ENCODE results near the gene TEX30. TPM values are rescaled to one million over a fixed set of nuclear protein-coding genes. Genes with fewer than 3 reads are reported as not detected.
"Not testable (repeated sequence)": the region's sequence is repeated elsewhere in the genome, so short reads cannot be mapped to it uniquely, and the experiment has no call there.

The TEX30 gene
- 19.6 and 30.8 TPM in 2 replicates for total RNA-seq

DNA sequence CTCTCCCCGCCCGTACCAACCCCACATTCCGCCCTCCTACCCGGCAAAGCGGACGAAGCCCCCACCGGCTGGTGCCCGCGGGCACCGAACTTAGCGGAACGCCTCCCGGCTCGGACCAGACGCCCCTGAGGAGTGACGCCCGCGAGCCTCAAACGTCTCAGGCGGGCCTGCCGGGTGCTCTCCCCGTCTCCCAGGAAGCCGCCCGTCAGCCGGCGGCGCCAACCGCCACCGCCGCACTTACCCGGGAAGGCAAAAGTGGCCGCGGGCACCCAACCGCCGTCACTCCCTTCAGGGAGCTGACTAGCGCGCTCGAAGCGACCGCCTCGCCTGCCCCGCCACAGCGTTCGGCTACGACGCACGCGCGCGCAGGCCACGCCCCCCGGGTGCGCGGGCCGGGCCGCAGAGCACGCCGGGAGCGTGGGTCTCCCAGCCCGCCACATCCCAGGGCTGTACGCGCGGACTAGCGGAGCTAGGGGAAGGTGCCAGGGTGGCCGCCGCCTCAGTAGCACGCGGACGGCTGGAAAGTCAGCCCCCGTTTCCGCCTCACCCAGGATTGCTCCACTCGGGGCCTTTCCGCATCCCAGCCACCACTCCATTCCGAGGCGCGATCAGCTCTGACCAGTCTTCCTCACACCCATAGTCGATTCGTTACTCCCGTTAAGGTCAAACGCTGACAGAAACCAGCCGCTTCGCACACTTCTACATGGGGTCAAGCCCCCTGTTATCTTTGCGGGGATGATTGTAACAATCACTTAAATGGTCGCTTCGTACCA, at the start of gene TEX30:
Gene TEX30, minus strand, starts transcription at position 346 of the 773 bp plus-strand sequence. CDS start 3,760 bp downstream, outside the sequence.
- DNase-seq (ENCODE audit: low read depth in 2 of 2) = peak; percentile 89 to 92

DNA sequence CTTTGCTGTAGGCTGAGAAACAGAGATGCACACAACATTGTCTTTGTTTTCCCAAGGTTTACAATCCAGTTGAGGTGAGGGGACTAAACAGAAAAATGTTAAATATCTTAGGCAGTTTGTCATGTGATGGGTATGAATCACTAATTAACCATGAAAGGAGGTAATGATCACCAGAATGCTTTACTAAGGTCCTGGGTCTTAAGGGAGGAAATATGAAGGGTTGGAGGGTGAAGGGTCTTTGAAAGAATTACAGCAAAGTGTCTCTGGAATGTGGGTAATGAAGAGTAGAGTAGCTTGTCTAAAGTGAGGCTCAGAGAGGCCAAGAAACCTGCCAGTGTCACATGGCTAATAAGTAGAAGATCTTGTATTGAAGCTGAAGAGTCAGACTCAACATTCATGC, 44.3 kb upstream of the TEX30 start:
- no peak for DNase-seq (ENCODE audit: low read depth in 2 of 2)

DNA sequence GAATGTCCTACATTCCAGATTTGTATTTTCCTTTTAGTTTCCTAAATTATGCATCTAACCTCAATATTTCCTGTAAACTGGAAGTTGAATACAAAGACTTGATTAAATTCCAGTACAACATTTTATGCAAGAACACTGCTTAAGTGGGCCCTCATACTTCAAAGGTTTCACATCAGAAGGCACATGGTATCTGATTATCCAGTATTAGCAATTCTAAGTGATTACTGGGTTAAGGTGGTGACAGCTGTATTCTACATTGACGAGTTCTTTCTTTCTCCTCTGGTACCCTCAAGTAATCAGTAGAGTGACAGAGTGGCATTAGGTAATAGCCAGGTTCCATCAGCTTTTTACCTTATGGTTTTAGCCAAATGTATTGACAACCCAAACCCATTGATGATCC, 43.7 kb upstream of the TEX30 start:
- no peak for DNase-seq (ENCODE audit: low read depth in 2 of 2)

DNA sequence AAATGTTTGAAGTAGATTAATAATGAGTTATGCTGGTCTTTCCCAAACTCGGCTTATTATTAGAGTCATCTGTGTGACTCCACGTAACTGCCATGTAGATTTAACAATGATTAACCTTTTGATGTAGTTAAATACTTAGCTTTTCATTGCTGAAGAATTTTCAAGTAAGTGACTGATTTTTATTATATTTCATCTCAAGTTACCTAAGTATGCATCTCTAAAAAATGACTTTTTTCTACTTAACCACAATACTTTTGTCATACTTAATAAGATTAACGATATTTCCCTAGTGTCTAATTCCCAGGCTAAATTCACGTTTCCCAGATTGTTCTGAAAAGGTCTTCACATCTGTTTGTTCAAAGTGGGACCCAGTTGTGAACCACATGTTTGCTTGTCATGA, 43.1 kb upstream of the TEX30 start:
- DNase-seq (ENCODE audit: low read depth in 2 of 2) = no peak

DNA sequence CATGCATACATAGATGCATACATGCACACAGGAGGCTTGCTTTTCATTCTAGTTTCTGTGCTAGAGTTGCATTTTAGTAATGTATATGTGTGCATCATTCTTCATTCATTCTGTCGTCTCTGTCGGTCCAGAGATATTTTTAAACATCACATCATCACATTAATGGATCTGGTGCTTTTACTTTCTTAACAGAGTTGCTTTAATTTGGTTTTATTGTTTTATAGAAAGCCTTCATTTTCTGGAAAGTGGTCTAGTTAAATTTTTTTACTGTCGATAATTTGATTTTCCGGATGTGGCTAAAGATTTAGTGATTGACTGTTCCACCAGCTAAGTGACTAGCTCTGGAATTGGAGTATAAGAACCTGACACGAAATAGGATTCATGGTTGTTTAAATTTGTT, 42.2 kb upstream of the TEX30 start:
- DNase-seq (ENCODE audit: low read depth in 2 of 2) = no peak

DNA sequence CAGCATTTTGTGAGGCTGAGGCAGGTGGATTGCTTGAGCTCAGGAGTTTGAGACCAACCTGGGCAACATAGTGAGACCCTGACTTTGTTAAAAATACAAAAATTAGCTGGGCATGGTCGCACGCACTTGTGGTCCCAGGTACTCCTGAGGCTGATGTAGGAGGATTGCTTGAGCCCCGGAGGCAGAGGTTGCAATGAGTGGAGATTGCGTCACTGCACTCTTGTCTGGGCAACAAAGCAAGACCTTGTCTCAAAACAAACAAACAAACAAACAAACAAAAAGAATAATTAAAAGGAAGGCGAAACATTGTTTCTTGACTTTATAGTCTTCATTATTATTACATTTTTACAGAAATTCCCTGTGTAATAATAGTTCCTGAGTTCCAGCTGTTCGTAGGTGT, 41.2 kb upstream of the TEX30 start:
- DNase-seq (ENCODE audit: low read depth in 2 of 2) = no peak

DNA sequence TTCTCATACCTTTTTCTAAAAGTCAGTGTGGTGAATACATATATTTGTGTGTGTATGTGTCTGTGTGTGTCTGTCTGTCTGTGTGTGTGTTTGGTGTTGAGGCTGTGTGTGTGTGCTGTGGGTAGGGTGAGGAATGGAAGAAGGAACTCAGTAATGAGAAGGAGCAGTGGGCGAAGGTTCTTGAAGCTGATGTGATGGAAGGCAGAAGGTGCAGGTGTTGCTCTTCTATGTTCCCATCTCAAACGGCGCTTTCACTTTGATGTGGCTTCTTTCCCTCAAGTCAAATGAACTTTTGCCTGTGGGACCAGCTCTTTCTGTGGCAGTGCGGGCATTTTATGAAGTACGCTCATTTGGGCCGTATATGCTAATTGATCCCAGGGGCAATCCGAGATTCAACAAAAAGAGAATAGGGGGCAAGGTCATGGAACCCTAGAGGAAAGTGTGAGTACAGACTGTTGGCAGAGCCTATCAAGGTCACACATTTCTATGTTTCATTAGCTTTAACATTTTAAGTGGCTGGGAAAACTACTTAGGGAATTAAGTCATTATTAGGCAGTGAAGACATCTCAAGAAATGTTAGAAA, 40.5 kb upstream of the TEX30 start:
- DNase-seq (ENCODE audit: low read depth in 2 of 2) = no peak

DNA sequence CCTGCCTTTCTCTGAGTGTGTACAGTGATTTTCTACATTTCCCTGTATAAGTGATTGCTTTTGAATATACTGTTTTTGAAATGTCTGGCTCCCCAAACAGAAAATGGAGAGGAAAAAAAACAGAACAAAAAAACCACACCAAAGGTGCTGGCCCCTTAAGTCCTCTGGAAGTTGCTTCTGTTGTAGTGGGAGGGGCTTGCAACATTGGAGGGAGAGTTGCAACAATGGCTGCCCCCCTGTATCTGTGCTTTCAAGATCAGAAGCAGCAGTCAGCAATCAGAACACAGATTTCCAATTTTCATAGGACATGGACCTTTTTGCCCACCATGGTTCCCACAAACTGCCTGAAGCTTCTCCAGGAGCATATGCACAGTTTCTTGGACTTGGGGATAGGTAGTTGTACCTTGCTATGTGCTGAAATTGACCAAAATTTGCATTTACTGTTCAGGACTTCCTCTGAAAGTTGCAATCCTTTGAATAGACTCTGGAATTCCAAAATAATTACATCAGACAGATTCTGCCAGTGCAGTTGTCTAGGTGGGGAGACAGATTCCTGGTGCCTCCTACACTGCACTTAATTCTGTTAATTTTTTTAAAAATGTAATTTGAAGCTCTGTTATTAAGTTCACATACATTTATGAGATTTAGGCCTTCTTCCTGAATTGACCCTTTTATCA, 39.2 kb upstream of the TEX30 start:
- no peak for DNase-seq (ENCODE audit: low read depth in 2 of 2)

DNA sequence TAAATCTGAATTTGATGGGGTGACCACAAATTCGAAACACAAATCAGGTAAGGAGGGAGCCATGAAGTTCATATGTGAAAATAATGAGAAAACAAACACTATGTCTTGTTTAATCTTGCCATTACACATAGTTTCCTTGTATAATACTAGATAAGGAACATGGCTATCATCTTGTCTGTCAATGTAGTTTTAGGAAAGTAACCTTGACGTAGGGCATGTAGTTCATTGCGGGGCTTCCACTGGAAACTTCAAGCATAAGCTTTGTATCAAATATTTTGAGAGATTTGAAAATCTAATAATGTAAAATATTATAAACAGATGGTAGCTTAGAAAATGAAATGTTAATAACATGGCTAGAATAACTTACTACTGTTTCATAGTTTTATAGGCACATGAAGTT, 34.1 kb upstream of the TEX30 start:
- DNase-seq (ENCODE audit: low read depth in 2 of 2) = no peak

DNA sequence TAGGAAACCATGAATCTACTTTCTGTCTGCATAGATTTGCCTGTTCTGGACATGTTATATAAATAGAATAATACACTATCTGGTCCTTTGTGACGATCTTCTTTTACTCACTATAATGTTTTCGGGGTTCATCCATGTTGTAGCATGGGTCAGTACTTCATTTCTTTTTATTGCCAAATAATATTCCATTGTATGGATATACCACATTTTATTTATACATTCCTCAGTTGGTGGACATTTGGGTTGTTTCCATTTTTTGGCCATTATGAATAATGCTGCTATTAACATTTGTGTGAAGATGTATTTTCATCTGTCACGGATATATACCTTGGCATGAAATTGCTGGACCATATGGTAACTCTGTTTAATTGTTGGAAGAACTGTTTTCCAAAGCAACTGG, 32.1 kb upstream of the TEX30 start:
- no peak for DNase-seq (ENCODE audit: low read depth in 2 of 2)

DNA sequence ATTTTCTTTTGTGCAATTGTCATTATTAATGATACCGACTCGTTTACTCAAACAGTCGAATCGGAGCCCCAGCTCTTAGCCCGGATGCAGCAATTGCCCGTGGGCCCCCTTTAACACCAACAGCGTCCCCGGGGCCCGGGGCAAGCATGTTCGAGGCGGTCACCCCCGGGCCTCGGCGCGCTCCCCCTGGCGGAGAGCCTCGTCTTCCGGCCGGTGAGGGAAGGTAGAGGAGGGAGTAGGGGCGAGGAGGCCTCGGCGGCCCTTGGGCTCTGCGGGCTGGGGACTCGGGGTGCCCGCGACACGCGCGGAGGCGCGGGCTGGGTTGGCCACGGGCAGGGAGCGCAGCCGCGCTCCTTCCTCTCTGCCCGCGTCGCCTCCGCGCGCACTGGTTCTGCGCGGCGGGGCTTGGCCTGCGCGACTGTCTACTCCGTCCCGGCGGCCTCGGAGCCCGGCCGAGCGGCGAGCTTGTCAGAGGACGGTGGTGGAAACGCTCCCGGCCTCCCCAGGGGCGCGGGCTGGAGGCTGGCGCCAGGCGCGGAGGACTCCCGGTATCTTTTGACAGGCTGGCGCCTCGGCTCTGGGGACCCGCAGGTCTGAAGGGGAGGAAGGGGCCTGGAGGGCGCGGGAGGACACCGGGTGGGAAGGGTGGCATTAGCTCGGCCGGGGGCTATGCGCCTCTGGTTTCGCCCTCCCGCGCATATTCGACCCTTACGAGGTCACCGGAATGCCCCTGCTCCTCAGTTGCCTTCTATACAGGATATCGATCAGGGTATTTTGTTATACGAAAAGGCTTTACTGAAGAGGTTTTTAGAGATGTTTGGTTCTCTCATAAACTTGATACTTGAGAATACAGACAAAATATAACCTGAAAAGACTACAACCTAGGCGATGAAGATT, 26.8 kb upstream of the TEX30 start:
- peak; percentile 84 to 85 for DNase-seq (ENCODE audit: low read depth in 2 of 2)

DNA sequence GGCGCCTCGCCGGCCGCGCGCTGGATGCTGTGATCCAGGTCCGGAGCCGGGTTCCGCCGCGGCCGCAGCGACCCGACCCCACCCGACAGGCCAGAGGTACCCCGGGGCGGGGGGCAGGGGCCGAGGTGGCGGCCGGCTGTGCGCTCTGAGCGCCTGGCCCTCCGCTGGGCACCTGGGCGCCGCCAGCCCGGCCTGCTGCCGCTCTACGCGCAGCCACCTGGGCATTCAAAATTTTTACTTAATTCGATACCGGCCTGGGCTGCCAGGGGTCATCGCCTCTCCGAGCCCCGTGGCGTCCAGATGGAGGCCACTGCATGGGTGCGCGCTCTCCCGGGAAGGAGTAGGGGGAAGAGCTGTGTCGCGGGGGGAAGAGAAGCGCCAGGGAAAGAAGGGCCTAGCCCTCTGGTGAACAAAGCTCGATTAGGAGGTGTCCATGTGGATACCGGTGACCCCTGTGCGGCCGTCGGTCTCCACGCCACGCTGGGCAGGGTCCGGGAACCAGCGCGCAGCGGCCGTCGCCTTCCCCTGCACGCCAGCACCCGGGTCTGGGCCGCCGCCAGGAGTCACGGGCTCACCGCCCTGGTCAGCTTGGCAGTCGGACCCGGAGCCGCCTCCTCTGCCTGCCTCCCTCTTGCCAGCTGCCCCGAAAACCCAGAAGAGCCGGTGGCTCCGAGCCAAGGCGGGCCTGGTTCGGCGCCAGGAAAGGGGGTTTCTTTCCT, 26.0 kb upstream of the TEX30 start:
- DNase-seq (ENCODE audit: low read depth in 2 of 2) = peak in 1 of 2 donors; percentile 50

DNA sequence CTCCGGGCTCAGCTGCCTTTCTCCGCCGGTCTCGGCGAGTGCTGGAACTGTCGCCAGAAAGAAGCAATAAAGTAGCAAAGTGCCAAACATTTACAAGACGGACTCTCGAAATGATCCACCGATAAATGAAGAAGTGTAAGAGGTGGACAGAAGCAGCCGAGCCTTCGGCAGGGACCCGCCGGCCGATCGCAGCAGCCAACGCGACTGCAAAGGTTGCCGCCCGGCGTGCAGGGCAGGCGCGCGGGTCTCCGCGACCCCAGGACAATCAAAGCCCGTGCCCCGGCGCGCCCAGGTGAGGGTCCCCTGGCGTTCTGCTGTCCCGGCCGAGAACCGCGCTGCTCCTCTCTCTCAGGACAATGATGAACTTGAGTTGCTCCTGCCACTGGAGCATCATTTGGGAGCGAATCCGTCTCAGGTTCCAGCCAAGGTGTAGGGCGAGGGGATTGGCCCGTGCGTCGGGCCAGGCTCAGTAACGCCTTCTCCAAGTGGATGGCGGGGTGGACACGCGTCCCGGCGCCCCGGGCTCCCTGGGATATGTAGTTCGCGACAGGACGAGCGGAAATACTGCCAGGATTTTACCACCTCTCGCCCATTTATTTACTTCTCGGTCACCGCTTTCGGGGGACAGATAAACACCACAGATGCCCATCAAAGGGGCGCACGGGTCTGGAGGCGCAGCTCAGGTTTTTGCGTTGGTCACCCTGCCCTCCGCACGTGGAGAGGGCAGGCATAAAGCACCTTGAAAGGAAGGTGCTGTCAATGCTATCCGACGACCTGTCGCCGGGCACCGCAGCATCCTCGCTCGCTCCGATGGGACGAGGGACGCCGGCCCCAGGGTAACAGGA, 25.2 kb upstream of the TEX30 start, which contains the start of the genes BIVM and POGLUT2:
Gene BIVM, plus strand, starts transcription at position 539 of the 845 bp plus-strand sequence. CDS start 8,149 bp downstream, outside the sequence.
Gene POGLUT2, minus strand, starts transcription at position 396 of the 845 bp plus-strand sequence. Its CDS starts 306 bp downstream, at position 90.
- DNase-seq (ENCODE audit: low read depth in 2 of 2) = peak; percentile 94 to 95

DNA sequence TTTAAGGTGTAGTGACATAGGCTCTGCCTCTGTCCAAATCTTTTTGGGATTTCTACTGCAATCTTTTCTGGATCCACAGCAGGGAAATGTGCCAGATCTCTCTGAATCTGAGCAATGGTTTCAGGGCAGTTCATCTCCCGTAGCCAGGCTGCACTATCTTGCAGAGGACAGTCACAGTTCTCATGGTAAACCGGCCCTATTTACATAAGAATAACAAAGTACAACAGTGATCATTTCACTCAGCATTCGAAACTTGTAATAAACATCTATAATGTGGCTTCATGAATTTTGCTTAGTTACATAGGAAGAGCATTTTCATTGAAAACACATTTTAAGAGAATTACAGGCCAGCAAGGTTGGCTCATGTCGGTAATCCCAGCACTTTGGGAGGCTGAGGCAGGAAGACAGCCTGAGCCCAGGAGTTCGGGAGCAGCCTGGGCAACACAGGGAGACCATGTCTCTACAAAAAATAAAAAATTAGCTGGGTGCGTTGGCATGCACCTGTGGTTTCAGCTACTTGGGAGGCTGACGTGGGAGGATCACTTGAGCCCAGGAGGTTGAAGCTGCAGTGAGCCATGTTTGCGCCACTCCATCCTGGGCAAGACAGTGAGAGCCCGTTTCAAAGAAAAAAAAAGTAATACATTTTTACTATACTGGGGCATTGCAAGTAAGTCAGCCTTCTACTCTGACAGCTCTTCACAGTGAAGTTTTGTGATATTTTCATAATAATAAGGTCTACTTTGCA, 20.2 kb upstream of the TEX30 start:
- DNase-seq (ENCODE audit: low read depth in 2 of 2) = no peak

DNA sequence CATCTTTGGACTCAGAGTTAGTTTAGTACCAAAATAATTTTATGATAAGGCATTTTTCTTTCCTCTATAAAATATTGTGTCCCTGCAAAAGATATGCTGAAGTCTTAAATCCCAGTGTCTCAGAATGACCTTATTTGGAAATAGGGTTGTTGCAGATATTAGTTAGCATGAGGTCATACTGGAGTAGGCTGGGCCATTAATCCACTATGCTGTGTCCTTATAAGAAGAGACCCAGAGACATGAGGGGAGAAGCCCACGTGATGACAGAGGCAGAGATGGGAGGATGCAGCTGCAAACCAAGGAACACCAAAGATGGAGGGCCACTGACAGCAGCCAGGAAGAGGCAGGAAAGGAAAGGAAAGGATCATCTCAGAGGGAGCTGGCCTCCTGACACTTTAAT, 18.8 kb upstream of the TEX30 start:
- DNase-seq (ENCODE audit: low read depth in 2 of 2) = no peak

DNA sequence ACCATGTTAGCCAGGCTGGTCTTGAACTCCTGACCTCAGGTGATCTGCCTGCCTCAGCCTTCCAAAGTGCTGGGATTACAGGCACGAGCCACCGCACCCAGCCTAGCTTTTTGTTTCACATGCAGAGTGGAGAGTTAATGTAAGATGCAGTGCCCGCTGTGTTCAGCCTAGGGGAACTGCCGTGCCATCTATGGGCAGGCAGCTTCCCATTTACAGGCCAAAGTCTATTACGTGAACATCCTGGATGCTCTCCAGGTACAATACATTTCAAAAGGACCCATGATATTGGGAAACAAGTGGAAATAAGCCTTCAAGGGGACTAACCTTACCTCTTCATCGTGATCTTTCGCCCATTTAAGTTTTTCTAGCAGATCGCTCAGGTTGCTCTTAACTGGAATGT, 15.1 kb upstream of the TEX30 start:
- DNase-seq (ENCODE audit: low read depth in 2 of 2) = no peak

DNA sequence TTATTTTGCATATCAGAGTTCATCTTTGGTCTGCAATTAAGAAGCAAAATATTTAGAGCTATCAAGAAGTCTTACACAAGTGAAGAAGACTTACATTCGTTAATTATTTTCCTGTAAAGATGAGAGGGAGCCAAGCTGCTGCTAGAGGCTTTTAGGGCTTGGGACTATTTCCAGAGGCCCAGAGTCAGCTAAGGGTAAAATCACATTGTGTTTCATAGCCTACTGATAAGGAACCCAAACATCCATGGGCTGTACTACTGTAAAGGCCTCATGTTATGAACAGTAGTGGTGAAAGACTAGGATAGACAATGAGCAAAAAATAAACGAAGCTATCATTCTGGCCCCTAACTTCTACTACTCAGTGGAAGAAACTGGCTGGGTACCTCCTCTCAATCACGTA, 10.9 kb upstream of the TEX30 start:
- DNase-seq (ENCODE audit: low read depth in 2 of 2) = no peak

DNA sequence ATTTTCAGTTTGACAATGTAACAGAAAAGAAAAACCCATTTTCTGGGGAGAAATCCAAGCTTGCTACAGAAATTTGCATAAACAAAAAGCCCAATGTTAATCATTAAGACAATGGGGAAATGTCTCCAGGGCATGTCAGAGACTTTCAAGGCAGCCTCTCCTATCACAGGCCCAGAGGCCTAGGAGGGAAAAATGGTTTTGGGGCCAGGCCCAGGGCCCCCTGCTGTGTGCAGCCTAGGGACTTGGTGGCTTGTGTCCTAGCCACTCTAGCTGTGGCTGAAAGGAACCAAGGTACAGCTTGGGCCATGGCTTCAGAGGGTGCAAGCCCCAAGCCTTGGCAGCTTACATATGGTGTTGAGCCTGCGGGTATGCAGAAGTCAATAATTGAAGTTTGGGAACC, 8.0 kb upstream of the TEX30 start:
- no peak for DNase-seq (ENCODE audit: low read depth in 2 of 2)

DNA sequence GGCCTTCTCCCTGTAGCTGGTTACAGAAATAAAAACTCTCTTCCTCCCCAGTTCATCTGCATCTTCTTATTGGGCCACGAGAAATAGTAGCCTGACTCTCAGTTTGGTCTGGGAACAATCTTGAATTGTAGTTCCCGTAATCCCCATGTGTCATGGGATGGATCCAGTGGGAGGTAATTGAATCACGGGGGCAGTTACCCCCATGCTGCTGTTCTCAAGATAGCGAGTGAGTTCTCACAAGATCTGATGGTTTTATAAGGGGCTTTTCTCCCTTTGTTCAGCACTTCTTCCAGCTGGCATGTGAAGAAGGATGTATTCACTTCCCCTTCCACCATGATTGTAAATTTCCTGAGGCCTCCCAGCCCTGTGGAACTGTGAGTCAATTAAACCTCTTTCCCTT, 7.1 kb upstream of the TEX30 start:
- DNase-seq (ENCODE audit: low read depth in 2 of 2) = not testable (repeated sequence)

All from lung microvascular endothelial cell (primary cell).